Glutamatergic neuron (in vitro differentiated cells): ENCODE measurements around the gene CYB561A3. TPM values are rescaled to one million over a fixed set of nuclear protein-coding genes. Genes with fewer than 3 reads are reported as not detected.

Experiments used
- DNase-seq: peaks from one replicate; pipeline ENCODE4 v3.0.0; 2022
- H3K27ac Mint-ChIP-seq: one replicate; pipeline ENCODE4 v1.8.0; 2020; ENCODE audit warnings: mild to moderate bottlenecking, mixed read lengths, inconsistent platforms; ENCODE audit not compliant: unreplicated experiment
- H3K27me3 Mint-ChIP-seq: one replicate; pipeline ENCODE4 v1.8.0; 2020; ENCODE audit warnings: mild to moderate bottlenecking, moderate library complexity, mixed read lengths, inconsistent platforms; ENCODE audit not compliant: unreplicated experiment
- H3K36me3 Mint-ChIP-seq: one replicate; pipeline ENCODE4 v1.8.0; 2020; ENCODE audit warnings: mild to moderate bottlenecking, mixed read lengths, inconsistent platforms; ENCODE audit not compliant: unreplicated experiment
- H3K4me1 Mint-ChIP-seq: one replicate; pipeline ENCODE4 v1.8.0; 2020; ENCODE audit warnings: mild to moderate bottlenecking, low read depth, mixed read lengths, inconsistent platforms; ENCODE audit not compliant: unreplicated experiment
- H3K4me3 Mint-ChIP-seq: one replicate; pipeline ENCODE4 v1.8.0; 2020; ENCODE audit warnings: mild to moderate bottlenecking, mixed read lengths, inconsistent platforms; ENCODE audit not compliant: unreplicated experiment
- H3K9me3 Mint-ChIP-seq: one replicate; pipeline ENCODE4 v1.8.0; 2020; ENCODE audit warnings: mild to moderate bottlenecking, moderate library complexity, mixed read lengths, inconsistent platforms; ENCODE audit not compliant: unreplicated experiment
- total RNA-seq: library from RNA; stranded (reverse); fragmentation: NEBNext Ultra II Directional; extraction: Animal tissue kit (Norgen Biotek cat#: 25700); gene quantifications from one replicate; pipeline ENCODE4 v1.2.1, GENCODE V29; 2021; ENCODE audit not compliant: unreplicated experiment
- TF ChIP-seq, protein P1 (sequence below): fragments of 200-600 bp; sonication (generic); IDR thresholded peaks from one replicate; pipeline ENCODE4 v1.5.0; 2021; ENCODE audit not compliant: partially characterized antibody, unreplicated experiment

CYB561A3 gene
- total RNA-seq, 1 donor from 2014 or later: 20.6 TPM

GRCh38 chr11:61325649-61326414 lies 35.9 kb downstream of the CYB561A3 start:
- no peak for DNase-seq
- TF ChIP-seq, protein P1, sequence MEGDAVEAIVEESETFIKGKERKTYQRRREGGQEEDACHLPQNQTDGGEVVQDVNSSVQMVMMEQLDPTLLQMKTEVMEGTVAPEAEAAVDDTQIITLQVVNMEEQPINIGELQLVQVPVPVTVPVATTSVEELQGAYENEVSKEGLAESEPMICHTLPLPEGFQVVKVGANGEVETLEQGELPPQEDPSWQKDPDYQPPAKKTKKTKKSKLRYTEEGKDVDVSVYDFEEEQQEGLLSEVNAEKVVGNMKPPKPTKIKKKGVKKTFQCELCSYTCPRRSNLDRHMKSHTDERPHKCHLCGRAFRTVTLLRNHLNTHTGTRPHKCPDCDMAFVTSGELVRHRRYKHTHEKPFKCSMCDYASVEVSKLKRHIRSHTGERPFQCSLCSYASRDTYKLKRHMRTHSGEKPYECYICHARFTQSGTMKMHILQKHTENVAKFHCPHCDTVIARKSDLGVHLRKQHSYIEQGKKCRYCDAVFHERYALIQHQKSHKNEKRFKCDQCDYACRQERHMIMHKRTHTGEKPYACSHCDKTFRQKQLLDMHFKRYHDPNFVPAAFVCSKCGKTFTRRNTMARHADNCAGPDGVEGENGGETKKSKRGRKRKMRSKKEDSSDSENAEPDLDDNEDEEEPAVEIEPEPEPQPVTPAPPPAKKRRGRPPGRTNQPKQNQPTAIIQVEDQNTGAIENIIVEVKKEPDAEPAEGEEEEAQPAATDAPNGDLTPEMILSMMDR: no peak
- Mint-ChIP-seq H3K9me3 (no peaks in the 10 kb centered on the region), H3K36me3 (no peaks in the 10 kb centered on the region), H3K4me3 (no peak overlapping the region), H3K4me1 (peaks cover 5% of the 10 kb centered on the region), H3K27me3 (peaks cover 2% of the 10 kb centered on the region), H3K27ac (no peak overlapping the region)

DNA sequence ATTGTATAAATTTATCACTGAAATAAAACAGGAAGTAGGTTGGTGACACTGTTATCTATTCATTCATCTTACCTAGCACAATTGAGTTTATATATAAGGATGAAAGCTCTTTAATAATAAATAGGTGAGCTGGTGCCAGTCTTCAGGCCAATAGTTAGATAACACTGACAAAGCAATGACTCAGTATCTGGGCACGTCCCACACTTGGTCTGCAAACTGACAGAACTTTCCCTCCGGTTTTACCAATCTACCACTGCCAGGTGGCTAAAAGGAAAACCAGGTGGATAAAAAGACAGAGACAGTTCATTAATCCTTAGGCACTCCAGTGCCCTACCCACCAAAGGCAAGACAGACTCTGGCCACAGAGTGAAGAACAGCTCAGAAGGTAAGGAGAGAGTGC lies 46.4 kb downstream of the CYB561A3 start:
- no peaks in the 10 kb centered on the region for H3K4me1 Mint-ChIP-seq
- H3K9me3 Mint-ChIP-seq: no peaks in the 10 kb centered on the region
- H3K27ac Mint-ChIP-seq: no peak overlapping the region
- TF ChIP-seq, protein P1: no peak
- no peak overlapping the region for H3K4me3 Mint-ChIP-seq
- H3K27me3 Mint-ChIP-seq: no peaks in the 10 kb centered on the region
- H3K36me3 Mint-ChIP-seq: no peaks in the 10 kb centered on the region
- no peak for DNase-seq

GRCh38 chr11:61310749-61311148 lies 50.9 kb downstream of the CYB561A3 start:
- Mint-ChIP-seq H3K4me3 (no peak overlapping the region), H3K4me1 (no peaks in the 10 kb centered on the region), H3K9me3 (no peaks in the 10 kb centered on the region), H3K36me3 (no peaks in the 10 kb centered on the region), H3K27ac (no peak overlapping the region), H3K27me3 (no peaks in the 10 kb centered on the region)
- DNase-seq: no peak
- TF ChIP-seq, protein P1: no peak

DNA sequence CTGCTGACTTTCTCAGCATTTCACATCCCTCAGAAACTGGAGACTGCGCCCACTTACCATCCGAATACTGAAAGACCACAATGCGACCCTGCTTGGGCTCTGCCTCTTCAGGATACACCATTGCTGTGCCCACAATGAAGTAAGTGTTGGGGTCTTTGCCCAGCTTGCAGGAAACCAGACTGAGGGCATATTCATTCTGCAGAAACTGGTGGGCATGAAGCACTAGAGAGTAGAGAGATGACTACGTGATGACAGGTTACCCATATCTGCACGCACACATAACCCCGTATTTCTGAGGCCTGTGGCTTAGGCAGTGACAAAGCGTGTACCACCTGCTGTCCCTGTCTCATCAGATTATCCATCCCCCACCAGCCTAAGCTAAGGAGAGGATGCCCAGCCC lies 51.9 kb downstream of the CYB561A3 start:
- no peak overlapping the region for H3K27ac Mint-ChIP-seq
- DNase-seq: no peak
- no peaks in the 10 kb centered on the region for H3K4me1 Mint-ChIP-seq
- peaks cover 2% of the 10 kb centered on the region for H3K9me3 Mint-ChIP-seq
- H3K27me3 Mint-ChIP-seq: no peaks in the 10 kb centered on the region
- H3K4me3 Mint-ChIP-seq: no peak overlapping the region
- no peaks in the 10 kb centered on the region for H3K36me3 Mint-ChIP-seq
- TF ChIP-seq, protein P1: no peak

DNA sequence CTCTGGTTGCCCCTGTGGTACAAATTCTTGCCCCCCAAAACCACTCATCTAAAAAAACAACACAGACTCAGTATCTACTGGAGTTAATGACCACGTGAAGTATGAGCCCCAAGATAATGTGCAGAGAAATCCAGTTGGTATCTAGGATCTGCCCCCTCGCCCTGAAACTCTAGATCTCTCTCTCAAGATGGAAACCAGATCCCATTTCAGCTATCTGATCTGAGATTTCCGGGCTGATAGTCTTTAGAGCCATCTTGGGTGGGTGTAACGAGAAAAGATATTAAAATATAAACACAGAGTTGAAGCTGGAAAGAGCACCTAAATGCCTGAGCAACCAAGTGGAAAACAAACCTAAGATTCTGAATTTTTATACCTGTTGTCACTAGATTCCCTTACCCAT lies 52.5 kb downstream of the CYB561A3 start:
- DNase-seq: no peak
- Mint-ChIP-seq H3K4me3 (no peak overlapping the region), H3K4me1 (no peaks in the 10 kb centered on the region), H3K9me3 (peaks cover 3% of the 10 kb centered on the region), H3K27ac (no peak overlapping the region), H3K27me3 (no peaks in the 10 kb centered on the region), H3K36me3 (no peaks in the 10 kb centered on the region)
- TF ChIP-seq, protein P1: no peak
